WTC11 (cell line): ENCODE data around the gene TIE1. TPM values are rescaled to one million over a fixed set of nuclear protein-coding genes. Genes with fewer than 3 reads are reported as not detected.

Source experiments
- ATAC-seq: fragments of 200-7000 bp; cut with Tn5 transposase; 2 replicates; pipeline ENCODE4 v1.10.0; 2021; ENCODE audit warnings: mild to moderate bottlenecking, moderate library complexity
- CTCF ChIA-PET: fragments of 300-600 bp; sonication (Branson Sonifier 250); formaldehyde crosslinking; loops from one replicate; lab custom pipeline; 2021; ENCODE audit warnings: antibody characterized with exemption; lab: Charles Lee
- POLR2A ChIA-PET: fragments of 350-600 bp; sonication (Branson Sonifier 250); formaldehyde crosslinking; loops from one replicate; lab custom pipeline; 2021; ENCODE audit warnings: antibody characterized with exemption; lab: Charles Lee
- DNase-seq: peaks from one replicate; pipeline ENCODE4 v3.0.0; 2021; ENCODE audit warnings: low spot score
- H3K27ac Mint-ChIP-seq: 2 replicates; pipeline ENCODE4 v1.8.0; 2021; ENCODE audit warnings: mixed read lengths
- H3K27me3 Mint-ChIP-seq: 2 replicates; pipeline ENCODE4 v1.8.0; 2021; ENCODE audit warnings: low read depth, mild to moderate bottlenecking, moderate library complexity, mixed read lengths
- H3K36me3 Mint-ChIP-seq: 2 replicates; pipeline ENCODE4 v1.8.0; 2021; ENCODE audit warnings: mixed read lengths
- H3K4me1 Mint-ChIP-seq: 2 replicates; pipeline ENCODE4 v1.8.0; 2022; ENCODE audit warnings: mixed read lengths
- H3K4me3 Mint-ChIP-seq: 2 replicates; pipeline ENCODE4 v1.8.0; 2021; ENCODE audit warnings: mild to moderate bottlenecking, moderate library complexity, mixed read lengths
- H3K9me3 Mint-ChIP-seq: 2 replicates; pipeline ENCODE4 v1.8.0; 2021; ENCODE audit warnings: mixed read lengths
- ARID4B ChIP-seq: sonication (generic); formaldehyde crosslinking; IDR thresholded peaks from 2 replicates; pipeline ENCODE4 v1.8.0; 2023; ENCODE audit warnings: missing genetic modification reagents, mild to moderate bottlenecking, borderline replicate concordance
- CDX4 ChIP-seq: fragments of 250-450 bp; sonication (Bioruptor Pico); IDR thresholded peaks from 2 replicates; pipeline ENCODE4 v1.9.0; 2021; ENCODE audit warnings: moderate library complexity, mild to moderate bottlenecking, inconsistent platforms, borderline replicate concordance
- GABPB1 ChIP-seq: sonication (generic); formaldehyde crosslinking; IDR thresholded peaks from 2 replicates; pipeline ENCODE4 v1.8.1; 2023; ENCODE audit warnings: mild to moderate bottlenecking, missing genetic modification reagents
- MXD4 ChIP-seq: fragments of 250-450 bp; sonication (Bioruptor Pico); IDR thresholded peaks from 2 replicates; pipeline ENCODE4 v1.8.0; 2021; ENCODE audit warnings: mild to moderate bottlenecking, moderate library complexity, borderline replicate concordance
- MYBL2 ChIP-seq: sonication (generic); formaldehyde crosslinking; IDR thresholded peaks from 2 replicates; pipeline ENCODE4 v1.8.1; 2023; ENCODE audit warnings: mild to moderate bottlenecking, moderate library complexity, missing genetic modification reagents
- PRRX2 ChIP-seq: fragments of 250-450 bp; sonication (Bioruptor Pico); IDR thresholded peaks from 2 replicates; pipeline ENCODE4 v1.8.0; 2021; ENCODE audit warnings: mild to moderate bottlenecking
- SOX15 ChIP-seq: fragments of 250-450 bp; sonication (Bioruptor Pico); IDR thresholded peaks from 2 replicates; pipeline ENCODE4 v1.9.0; 2021; ENCODE audit warnings: mild to moderate bottlenecking
- SP1 ChIP-seq: sonication (generic); formaldehyde crosslinking; conservative IDR thresholded peaks from 2 replicates; pipeline ENCODE4 v1.8.1; 2022; ENCODE audit warnings: missing genetic modification reagents
- TP53 ChIP-seq: sonication (generic); formaldehyde crosslinking; IDR thresholded peaks from 2 replicates; pipeline ENCODE4 v1.8.1; 2023; ENCODE audit warnings: mild to moderate bottlenecking, missing genetic modification reagents
- ZNF263 ChIP-seq: sonication (generic); formaldehyde crosslinking; IDR thresholded peaks from 2 replicates; pipeline ENCODE4 v1.8.1; 2022; ENCODE audit warnings: low read depth, mild to moderate bottlenecking, moderate library complexity, missing genetic modification reagents
- total RNA-seq: library from RNA; stranded (reverse); gene quantifications from 3 replicates; pipeline ENCODE4 v1.2.3, GENCODE V29; 2021
- TF ChIP-seq, protein P1 (sequence below): fragments of 250-450 bp; sonication (Bioruptor Pico); IDR thresholded peaks from 2 replicates; pipeline ENCODE4 v1.9.0; 2021; ENCODE audit warnings: mild to moderate bottlenecking
- TF ChIP-seq, protein P2 (sequence below): sonication (generic); formaldehyde crosslinking; conservative IDR thresholded peaks from 2 replicates; pipeline ENCODE4 v1.8.1; 2023; ENCODE audit warnings: mild to moderate bottlenecking, low read depth, missing genetic modification reagents, moderate library complexity
- TF ChIP-seq, protein P3 (sequence below): sonication (generic); formaldehyde crosslinking; IDR thresholded peaks from 2 replicates; pipeline ENCODE4 v1.8.0; 2023; ENCODE audit warnings: mild to moderate bottlenecking, missing genetic modification reagents
- TF ChIP-seq, protein P4 (sequence below): sonication (generic); formaldehyde crosslinking; IDR thresholded peaks from 2 replicates; pipeline ENCODE4 v1.8.0; 2022; ENCODE audit warnings: mild to moderate bottlenecking, missing genetic modification reagents

The TIE1 gene
- total RNA-seq, 1 experiment from 2014 or later = 2.5 TPM

DNA sequence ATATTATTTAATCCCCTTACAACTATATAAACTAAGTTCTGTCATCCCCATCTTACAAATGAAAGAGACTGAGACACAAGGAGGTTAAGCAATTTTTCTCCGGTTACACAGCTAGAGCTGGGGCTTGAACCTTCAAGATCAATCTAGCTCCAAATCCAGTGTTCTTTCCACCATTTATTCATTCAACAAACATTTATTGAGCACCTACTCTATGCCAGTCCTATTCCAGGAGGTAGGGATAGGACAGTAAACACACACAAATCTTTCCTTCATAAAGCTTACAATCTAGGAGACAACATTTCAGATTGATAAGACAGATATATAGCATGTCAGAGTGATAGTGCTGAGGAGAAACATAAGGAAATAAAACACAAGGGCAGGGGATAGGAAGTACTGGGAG lies 33.9 kb upstream of the TIE1 start:
- ATAC-seq = no peak
- no peak for TF ChIP-seq ARID4B (CRISPR knock-in tag)
- TF ChIP-seq, protein P1, sequence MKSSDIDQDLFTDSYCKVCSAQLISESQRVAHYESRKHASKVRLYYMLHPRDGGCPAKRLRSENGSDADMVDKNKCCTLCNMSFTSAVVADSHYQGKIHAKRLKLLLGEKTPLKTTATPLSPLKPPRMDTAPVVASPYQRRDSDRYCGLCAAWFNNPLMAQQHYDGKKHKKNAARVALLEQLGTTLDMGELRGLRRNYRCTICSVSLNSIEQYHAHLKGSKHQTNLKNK (CRISPR knock-in tag) = no peak
- TF ChIP-seq SOX15 (CRISPR knock-in tag) = no peak
- TF ChIP-seq, protein P2, sequence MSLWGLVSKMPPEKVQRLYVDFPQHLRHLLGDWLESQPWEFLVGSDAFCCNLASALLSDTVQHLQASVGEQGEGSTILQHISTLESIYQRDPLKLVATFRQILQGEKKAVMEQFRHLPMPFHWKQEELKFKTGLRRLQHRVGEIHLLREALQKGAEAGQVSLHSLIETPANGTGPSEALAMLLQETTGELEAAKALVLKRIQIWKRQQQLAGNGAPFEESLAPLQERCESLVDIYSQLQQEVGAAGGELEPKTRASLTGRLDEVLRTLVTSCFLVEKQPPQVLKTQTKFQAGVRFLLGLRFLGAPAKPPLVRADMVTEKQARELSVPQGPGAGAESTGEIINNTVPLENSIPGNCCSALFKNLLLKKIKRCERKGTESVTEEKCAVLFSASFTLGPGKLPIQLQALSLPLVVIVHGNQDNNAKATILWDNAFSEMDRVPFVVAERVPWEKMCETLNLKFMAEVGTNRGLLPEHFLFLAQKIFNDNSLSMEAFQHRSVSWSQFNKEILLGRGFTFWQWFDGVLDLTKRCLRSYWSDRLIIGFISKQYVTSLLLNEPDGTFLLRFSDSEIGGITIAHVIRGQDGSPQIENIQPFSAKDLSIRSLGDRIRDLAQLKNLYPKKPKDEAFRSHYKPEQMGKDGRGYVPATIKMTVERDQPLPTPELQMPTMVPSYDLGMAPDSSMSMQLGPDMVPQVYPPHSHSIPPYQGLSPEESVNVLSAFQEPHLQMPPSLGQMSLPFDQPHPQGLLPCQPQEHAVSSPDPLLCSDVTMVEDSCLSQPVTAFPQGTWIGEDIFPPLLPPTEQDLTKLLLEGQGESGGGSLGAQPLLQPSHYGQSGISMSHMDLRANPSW (CRISPR knock-in tag) = no peak
- no peak for TF ChIP-seq ZNF263 (CRISPR knock-in tag)
- no peak for TF ChIP-seq MYBL2 (CRISPR knock-in tag)
- TF ChIP-seq, protein P3, sequence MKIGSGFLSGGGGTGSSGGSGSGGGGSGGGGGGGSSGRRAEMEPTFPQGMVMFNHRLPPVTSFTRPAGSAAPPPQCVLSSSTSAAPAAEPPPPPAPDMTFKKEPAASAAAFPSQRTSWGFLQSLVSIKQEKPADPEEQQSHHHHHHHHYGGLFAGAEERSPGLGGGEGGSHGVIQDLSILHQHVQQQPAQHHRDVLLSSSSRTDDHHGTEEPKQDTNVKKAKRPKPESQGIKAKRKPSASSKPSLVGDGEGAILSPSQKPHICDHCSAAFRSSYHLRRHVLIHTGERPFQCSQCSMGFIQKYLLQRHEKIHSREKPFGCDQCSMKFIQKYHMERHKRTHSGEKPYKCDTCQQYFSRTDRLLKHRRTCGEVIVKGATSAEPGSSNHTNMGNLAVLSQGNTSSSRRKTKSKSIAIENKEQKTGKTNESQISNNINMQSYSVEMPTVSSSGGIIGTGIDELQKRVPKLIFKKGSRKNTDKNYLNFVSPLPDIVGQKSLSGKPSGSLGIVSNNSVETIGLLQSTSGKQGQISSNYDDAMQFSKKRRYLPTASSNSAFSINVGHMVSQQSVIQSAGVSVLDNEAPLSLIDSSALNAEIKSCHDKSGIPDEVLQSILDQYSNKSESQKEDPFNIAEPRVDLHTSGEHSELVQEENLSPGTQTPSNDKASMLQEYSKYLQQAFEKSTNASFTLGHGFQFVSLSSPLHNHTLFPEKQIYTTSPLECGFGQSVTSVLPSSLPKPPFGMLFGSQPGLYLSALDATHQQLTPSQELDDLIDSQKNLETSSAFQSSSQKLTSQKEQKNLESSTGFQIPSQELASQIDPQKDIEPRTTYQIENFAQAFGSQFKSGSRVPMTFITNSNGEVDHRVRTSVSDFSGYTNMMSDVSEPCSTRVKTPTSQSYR (CRISPR knock-in tag) = no peak
- TF ChIP-seq CDX4 (CRISPR knock-in tag) = no peak
- TF ChIP-seq GABPB1 (CRISPR knock-in tag) = no peak
- TF ChIP-seq, protein P4, sequence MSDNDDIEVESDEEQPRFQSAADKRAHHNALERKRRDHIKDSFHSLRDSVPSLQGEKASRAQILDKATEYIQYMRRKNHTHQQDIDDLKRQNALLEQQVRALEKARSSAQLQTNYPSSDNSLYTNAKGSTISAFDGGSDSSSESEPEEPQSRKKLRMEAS = no peak
- no peak for TF ChIP-seq PRRX2 (CRISPR knock-in tag)
- TF ChIP-seq TP53 (CRISPR knock-in tag) = no peak
- TF ChIP-seq SP1 (CRISPR knock-in tag) = no peak
- TF ChIP-seq MXD4 (CRISPR knock-in tag) = no peak

More for the DNA sequence above, 33.9 kb upstream of the TIE1 start:
- no peak for DNase-seq
- Mint-ChIP-seq H3K36me3 (peaks cover 31% of the 10 kb centered on the region), H3K4me1 (peaks cover 24% of the 10 kb centered on the region), H3K27ac (no peak overlapping the region), H3K9me3 (peaks cover 37% of the 10 kb centered on the region), H3K4me3 (no peak overlapping the region), H3K27me3 (peaks cover 21% of the 10 kb centered on the region)
- ChIA-PET CTCF (interaction anchor here (1.2 kb wide), 1 partner anchor 91 kb away, joined by 4 read pairs; no protein-coding TSS in a partner anchor), POLR2A (interaction anchor here (0.6 kb wide), 1 partner anchor 173 kb away, joined by 3 read pairs; no protein-coding TSS in a partner anchor)
